OCI-LY3 (cell line): ENCODE measurements around the gene DRD4.

Experiments used
- EZH2phosphoT487 ChIP-seq: fragments of 200-600 bp; shearing (Covaris generic); IDR thresholded peaks from 2 replicates; pipeline ENCODE4 v1.6.1; 2018; ENCODE audit warnings: antibody characterized with exemption, mixed run types, low read depth
- TF ChIP-seq, protein P1 (sequence below): fragments of 200-600, 300-600 bp; sonication (generic); IDR thresholded peaks from 2 replicates; pipeline ENCODE4 v1.5.1; 2014; ENCODE audit warnings: antibody characterized with exemption, low read length, low read depth

DNA sequence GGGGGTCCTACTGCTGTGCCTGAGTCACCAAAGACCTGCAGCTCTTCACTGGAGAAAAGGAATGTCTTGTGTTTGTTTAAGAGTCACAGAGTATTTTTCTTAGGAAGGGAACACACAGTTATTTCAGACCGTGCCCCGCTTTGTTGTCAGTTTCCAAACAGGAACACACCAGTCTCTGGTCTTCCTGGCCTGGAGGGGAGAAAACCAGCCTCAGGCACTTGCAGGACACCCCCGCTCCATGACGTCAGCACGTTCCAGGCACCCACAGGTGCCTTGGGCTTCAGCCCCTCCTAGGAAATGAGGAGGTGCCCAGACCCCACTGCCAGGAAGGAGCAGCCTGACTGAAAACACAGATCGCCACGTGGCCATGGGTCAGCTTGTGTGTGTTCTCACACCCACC, 52.6 kb downstream of the DRD4 start:
- TF ChIP-seq, protein P1, sequence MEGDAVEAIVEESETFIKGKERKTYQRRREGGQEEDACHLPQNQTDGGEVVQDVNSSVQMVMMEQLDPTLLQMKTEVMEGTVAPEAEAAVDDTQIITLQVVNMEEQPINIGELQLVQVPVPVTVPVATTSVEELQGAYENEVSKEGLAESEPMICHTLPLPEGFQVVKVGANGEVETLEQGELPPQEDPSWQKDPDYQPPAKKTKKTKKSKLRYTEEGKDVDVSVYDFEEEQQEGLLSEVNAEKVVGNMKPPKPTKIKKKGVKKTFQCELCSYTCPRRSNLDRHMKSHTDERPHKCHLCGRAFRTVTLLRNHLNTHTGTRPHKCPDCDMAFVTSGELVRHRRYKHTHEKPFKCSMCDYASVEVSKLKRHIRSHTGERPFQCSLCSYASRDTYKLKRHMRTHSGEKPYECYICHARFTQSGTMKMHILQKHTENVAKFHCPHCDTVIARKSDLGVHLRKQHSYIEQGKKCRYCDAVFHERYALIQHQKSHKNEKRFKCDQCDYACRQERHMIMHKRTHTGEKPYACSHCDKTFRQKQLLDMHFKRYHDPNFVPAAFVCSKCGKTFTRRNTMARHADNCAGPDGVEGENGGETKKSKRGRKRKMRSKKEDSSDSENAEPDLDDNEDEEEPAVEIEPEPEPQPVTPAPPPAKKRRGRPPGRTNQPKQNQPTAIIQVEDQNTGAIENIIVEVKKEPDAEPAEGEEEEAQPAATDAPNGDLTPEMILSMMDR: no peak
- no peak for TF ChIP-seq EZH2phosphoT487
